Sigmoid colon (tissue), 4 donors: ENCODE measurements around the gene NIPAL3.

Source experiments
- CTCF ChIP-seq, 4 experiments: fragments of 450-650 bp in 3 of 4; fragments of 200-600 bp in 1 of 4; IDR thresholded peaks; one replicate each; pipeline ENCODE4 v1.5.1; 2016 to 2019; ENCODE audit warnings: antibody characterized with exemption in 4 of 4, mild to moderate bottlenecking in 3 of 4, moderate library complexity in 2 of 4
- EP300 ChIP-seq, 4 donors: sonication (generic); formaldehyde crosslinking; IDR thresholded peaks; one replicate each; pipeline ENCODE4 v1.6.1; 2017; ENCODE audit warnings: antibody characterized with exemption in 4 of 4
- POLR2A ChIP-seq, 2 donors: fragments of 450-650 bp; IDR thresholded peaks; one replicate each; pipeline ENCODE4 v1.6.1; 2016; ENCODE audit warnings: antibody characterized with exemption in 2 of 2, mild to moderate bottlenecking in 2 of 2, moderate library complexity in 2 of 2
- POLR2AphosphoS5 ChIP-seq, 4 donors: sonication (generic); formaldehyde crosslinking; IDR thresholded peaks; one replicate each; pipeline ENCODE4 v1.6.1; 2017; ENCODE audit warnings: antibody characterized with exemption in 4 of 4

GRCh38 chr1:24389231-24389678, 26.3 kb upstream of the NIPAL3 start:
- no peak for TF ChIP-seq POLR2AphosphoS5 (IDR thresholded peaks at IDR 0.05)
- no peak for TF ChIP-seq CTCF (IDR thresholded peaks at IDR 0.05)
- no peak for TF ChIP-seq POLR2A (IDR thresholded peaks at IDR 0.05)
- TF ChIP-seq EP300 (IDR thresholded peaks at IDR 0.05), result no peak
